Measurements from ENCODE around the gene BLCAP.
"Not testable (repeated sequence)": the region's sequence is repeated elsewhere in the genome, so short reads cannot be mapped to it uniquely, and the experiment has no call there.

The BLCAP gene

GRCh38 chr20:37527638-37528445 lies at the start of gene BLCAP:
Gene BLCAP (minus strand): TSS chr20:37527876. CDS start chr20:37519174, 8,702 bp downstream.
- in situ Hi-C loops (cut with MboI; ENCODE audit: low sequenced_read_pairs), result no loop called here

GRCh38 chr20:37577436-37577835 lies 49.8 kb upstream of the BLCAP start:
- in situ Hi-C loops (cut with MboI; ENCODE audit: low sequenced_read_pairs), result not testable (repeated sequence)

GRCh38 chr20:37576911-37577310 lies 49.2 kb upstream of the BLCAP start:
- in situ Hi-C loops (cut with MboI; ENCODE audit: low sequenced_read_pairs), result no loop called here

GRCh38 chr20:37575884-37576283 lies 48.2 kb upstream of the BLCAP start:
- in situ Hi-C loops (cut with MboI; ENCODE audit: low sequenced_read_pairs), result no loop called here

GRCh38 chr20:37574199-37574890 lies 46.7 kb upstream of the BLCAP start:
- in situ Hi-C loops (cut with MboI; ENCODE audit: low sequenced_read_pairs), result loop anchor here (25.0 kb wide), 2 partner anchors 663 to 838 kb away; no protein-coding TSS in a partner anchor

GRCh38 chr20:37573626-37574198 lies 46.0 kb upstream of the BLCAP start:
- in situ Hi-C loops (cut with MboI; ENCODE audit: low sequenced_read_pairs), result loop anchor here (25.0 kb wide), 2 partner anchors 664 to 839 kb away; no protein-coding TSS in a partner anchor

GRCh38 chr20:37571033-37571432 lies 43.4 kb upstream of the BLCAP start:
- in situ Hi-C loops (cut with MboI; ENCODE audit: low sequenced_read_pairs), result loop anchor here (25.0 kb wide), 2 partner anchors 666 to 841 kb away; no protein-coding TSS in a partner anchor

GRCh38 chr20:37570419-37570818 lies 42.7 kb upstream of the BLCAP start:
- in situ Hi-C loops (cut with MboI; ENCODE audit: low sequenced_read_pairs), result loop anchor here (25.0 kb wide), 2 partner anchors 667 to 842 kb away; no protein-coding TSS in a partner anchor

GRCh38 chr20:37567671-37568588 lies 40.3 kb upstream of the BLCAP start:
- in situ Hi-C loops (cut with MboI; ENCODE audit: low sequenced_read_pairs), result loop anchor here (10.0 to 25.0 kb wide), 3 partner anchors 427 to 844 kb away; no protein-coding TSS in a partner anchor

- in situ Hi-C loops (cut with MboI; ENCODE audit: low sequenced_read_pairs), result loop anchor here (10.0 to 25.0 kb wide), 3 partner anchors 428 to 845 kb away; no protein-coding TSS in a partner anchor
These were observed 39.6 kb upstream of the BLCAP start for GRCh38 chr20:37567331-37567665.

GRCh38 chr20:37566590-37567330 lies 39.1 kb upstream of the BLCAP start:
- in situ Hi-C loops (cut with MboI; ENCODE audit: low sequenced_read_pairs), result loop anchor here (10.0 to 25.0 kb wide), 3 partner anchors 428 to 846 kb away; no protein-coding TSS in a partner anchor

GRCh38 chr20:37565134-37565811 lies 37.6 kb upstream of the BLCAP start:
- in situ Hi-C loops (cut with MboI; ENCODE audit: low sequenced_read_pairs), result loop anchor here (10.0 to 25.0 kb wide), 3 partner anchors 430 to 847 kb away; no protein-coding TSS in a partner anchor

- in situ Hi-C loops (cut with MboI; ENCODE audit: low sequenced_read_pairs), result loop anchor here (10.0 to 25.0 kb wide), 3 partner anchors 430 to 848 kb away; no protein-coding TSS in a partner anchor
These were observed 36.9 kb upstream of the BLCAP start for GRCh38 chr20:37564388-37565133.

- in situ Hi-C loops (cut with MboI; ENCODE audit: low sequenced_read_pairs), result loop anchor here (10.0 to 25.0 kb wide), 3 partner anchors 431 to 848 kb away; no protein-coding TSS in a partner anchor
These were observed 36.3 kb upstream of the BLCAP start for GRCh38 chr20:37564016-37564387.

- in situ Hi-C loops (cut with MboI; ENCODE audit: low sequenced_read_pairs), result loop anchor here (10.0 to 25.0 kb wide), 3 partner anchors 432 to 849 kb away; no protein-coding TSS in a partner anchor
These were observed 35.2 kb upstream of the BLCAP start for GRCh38 chr20:37562695-37563480.

GRCh38 chr20:37560629-37561028 lies 33.0 kb upstream of the BLCAP start:
- in situ Hi-C loops (cut with MboI; ENCODE audit: low sequenced_read_pairs), result loop anchor here (10.0 to 25.0 kb wide), 3 partner anchors 434 to 852 kb away; no protein-coding TSS in a partner anchor
